Ectodermal cell (in vitro differentiated cells): ENCODE results near the gene NSUN4.

Experiments used
- H3K27ac ChIP-seq: 2 replicates; pipeline ENCODE4 v1.7.0; 2013; ENCODE audit warnings: mild to moderate bottlenecking, low read depth, low read length; ENCODE audit not compliant: insufficient read depth, poor library complexity, severe bottlenecking
- H3K27me3 ChIP-seq: 2 replicates; pipeline ENCODE4 v1.7.0; 2013; ENCODE audit warnings: mild to moderate bottlenecking, low read length; ENCODE audit not compliant: insufficient read depth, control insufficient read depth, poor library complexity, severe bottlenecking
- H3K36me3 ChIP-seq: one replicate; pipeline ENCODE4 v1.7.0; 2013; ENCODE audit warnings: low read length; ENCODE audit not compliant: control insufficient read depth, insufficient read depth
- H3K4me1 ChIP-seq: one replicate; pipeline ENCODE4 v1.7.0; 2013; ENCODE audit warnings: low read length; ENCODE audit not compliant: control insufficient read depth, insufficient read depth
- H3K4me3 ChIP-seq: 2 replicates; pipeline ENCODE4 v1.7.0; 2013; ENCODE audit warnings: low read depth, low read length, control low read depth; ENCODE audit not compliant: insufficient read depth
- H3K9me3 ChIP-seq: 2 replicates; pipeline ENCODE4 v1.7.0; 2013; ENCODE audit warnings: mild to moderate bottlenecking, low read length, moderate library complexity; ENCODE audit not compliant: control insufficient read depth
- WGBS, 2 experiments: methylation state at CpG; one replicate each; pipeline ENCODE4 v1.1.7; 2013; ENCODE audit warnings: missing lambda C conversion rate in 2 of 2; 5-methylcytosine and 5-hydroxymethylcytosine counted together

Gene NSUN4

DNA sequence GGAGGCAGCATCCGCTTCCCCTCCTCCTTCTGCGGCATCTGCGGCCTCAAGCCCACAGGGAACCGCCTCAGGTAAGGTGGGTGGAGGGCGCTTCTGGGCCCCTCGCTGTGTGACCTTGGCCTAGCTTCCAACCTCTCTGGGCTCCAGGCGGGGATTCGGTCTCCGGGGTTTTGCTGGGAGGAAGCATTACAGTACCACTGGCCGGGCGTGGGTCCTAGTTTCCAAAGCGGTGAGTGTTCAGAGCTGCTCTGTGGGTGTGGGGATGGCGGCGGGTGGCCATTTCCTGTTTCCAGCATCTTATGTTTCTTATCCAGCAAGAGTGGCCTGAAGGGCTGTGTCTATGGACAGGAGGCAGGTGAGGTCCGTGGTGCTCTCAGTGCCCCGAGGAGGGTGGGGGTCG, 65.1 kb downstream of the NSUN4 start:
- WGBS, 2 experiments, result 94 to 95% methylated on average over 17 of the region's 17 CpGs
- peaks cover 7% of the 10 kb centered on the region for H3K4me1 ChIP-seq

DNA sequence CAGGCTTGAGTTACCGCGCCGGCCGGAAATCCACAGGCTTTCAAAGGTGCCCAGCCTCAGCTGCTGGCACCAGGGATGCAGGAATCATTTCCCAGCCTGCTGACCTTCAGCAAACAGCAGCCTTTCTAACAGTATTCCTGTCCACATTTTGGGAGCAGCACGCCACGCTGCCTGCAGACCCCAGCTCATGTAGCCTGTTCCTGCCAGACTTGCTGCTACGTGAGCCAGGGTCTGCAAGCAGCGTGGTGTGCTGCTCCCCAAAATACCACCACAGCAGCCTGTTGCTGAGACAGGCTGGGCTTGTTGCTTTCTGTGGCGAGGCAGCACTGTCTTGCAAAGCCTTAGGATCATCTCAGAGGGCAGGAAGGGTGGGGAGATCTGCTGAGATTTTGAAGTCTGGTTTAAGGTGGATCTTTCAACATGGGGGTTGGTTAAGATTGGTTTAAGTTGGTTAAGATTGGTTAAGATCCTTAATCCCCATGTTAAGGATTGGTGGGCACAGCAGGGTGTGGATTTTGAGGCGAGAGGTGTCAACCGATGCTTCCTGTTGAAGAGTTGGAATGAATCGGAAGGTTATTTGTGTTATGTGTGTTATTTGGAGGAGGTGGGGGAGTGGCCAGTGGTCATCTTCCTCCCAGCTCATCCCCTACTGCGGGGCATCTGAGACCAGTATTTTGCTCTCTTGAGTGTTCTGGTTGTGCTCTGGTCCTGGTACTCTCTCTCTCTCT, 66.4 kb downstream of the NSUN4 start:
- 45 to 49% methylated on average over 13 of the region's 13 CpGs for WGBS, 2 experiments

More for the DNA sequence above, 65.1 kb downstream of the NSUN4 start:
- Histone ChIP-seq H3K27ac (no peak overlapping the region), H3K36me3 (no peaks in the 10 kb centered on the region), H3K27me3 (no peaks in the 10 kb centered on the region), H3K4me3 (no peak overlapping the region), H3K9me3 (no peaks in the 10 kb centered on the region)

DNA sequence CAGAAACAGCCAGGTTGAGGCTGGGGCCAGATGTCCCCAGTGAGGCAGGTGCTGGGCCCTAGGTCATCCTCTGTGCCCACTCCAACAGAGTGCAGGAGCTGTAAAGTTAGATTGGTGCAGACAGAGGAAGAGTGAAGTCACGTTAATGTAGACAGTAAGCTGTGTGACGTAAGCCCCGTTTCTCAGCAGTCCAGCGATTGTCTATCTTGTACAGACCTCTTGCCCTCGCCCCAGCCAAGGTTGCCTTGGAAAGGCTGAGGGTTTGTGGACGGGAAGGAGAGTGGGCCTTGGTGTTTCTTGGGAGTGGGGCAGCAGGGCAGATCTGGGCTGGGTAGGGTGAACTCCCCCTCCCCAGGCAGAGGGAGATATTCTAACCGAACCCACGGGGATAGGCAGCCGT, 67.0 kb downstream of the NSUN4 start:
- Histone ChIP-seq H3K36me3 (no peaks in the 10 kb centered on the region), H3K4me1 (peaks cover 7% of the 10 kb centered on the region), H3K9me3 (no peaks in the 10 kb centered on the region), H3K27me3 (no peaks in the 10 kb centered on the region), H3K4me3 (no peak overlapping the region), H3K27ac (no peak overlapping the region)
- WGBS, 2 experiments, result 93% methylated on average over 9 of the region's 9 CpGs

More for the DNA sequence above, 66.4 kb downstream of the NSUN4 start:
- Histone ChIP-seq H3K4me1 (peaks cover 7% of the 10 kb centered on the region), H3K27me3 (no peaks in the 10 kb centered on the region), H3K36me3 (no peaks in the 10 kb centered on the region), H3K4me3 (no peak overlapping the region), H3K9me3 (no peaks in the 10 kb centered on the region), H3K27ac (no peak overlapping the region)

DNA sequence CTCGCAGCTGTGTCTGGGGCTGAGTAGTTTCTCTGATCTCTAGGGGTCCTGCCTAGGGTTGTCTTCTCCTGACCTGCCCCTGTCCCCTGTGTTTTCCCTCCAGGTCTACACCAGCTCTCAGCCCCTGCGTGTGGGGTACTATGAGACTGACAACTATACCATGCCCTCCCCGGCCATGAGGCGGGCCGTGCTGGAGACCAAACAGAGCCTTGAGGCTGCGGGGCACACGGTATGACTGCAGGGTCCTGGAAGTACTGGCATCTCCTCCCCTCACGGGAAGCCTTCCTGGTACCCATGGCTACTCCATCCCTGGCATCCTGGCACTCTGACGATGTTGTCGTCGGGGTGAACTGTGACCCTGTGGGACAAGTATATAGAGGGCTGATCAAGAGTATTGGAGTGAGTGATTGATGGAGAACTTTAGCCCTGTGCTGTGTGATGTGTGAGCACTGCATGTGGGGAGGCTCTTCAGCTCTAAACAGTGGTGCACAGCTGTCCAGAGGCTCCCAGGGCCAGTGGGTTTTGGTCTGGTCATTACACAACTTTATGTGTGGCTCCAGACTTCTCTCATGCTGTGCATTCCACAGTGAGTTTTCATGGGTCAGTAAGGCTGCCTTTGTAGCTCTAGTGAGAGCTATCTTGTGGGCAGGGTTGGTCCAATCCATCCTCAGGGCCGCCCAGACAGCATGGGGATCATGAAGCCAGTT, 67.9 kb downstream of the NSUN4 start:
- Histone ChIP-seq H3K4me1 (peaks cover 7% of the 10 kb centered on the region), H3K27me3 (no peaks in the 10 kb centered on the region), H3K36me3 (no peaks in the 10 kb centered on the region), H3K9me3 (no peaks in the 10 kb centered on the region), H3K27ac (no peak overlapping the region), H3K4me3 (no peak overlapping the region)
- 94 to 95% methylated on average over 12 of the region's 12 CpGs for WGBS, 2 experiments

DNA sequence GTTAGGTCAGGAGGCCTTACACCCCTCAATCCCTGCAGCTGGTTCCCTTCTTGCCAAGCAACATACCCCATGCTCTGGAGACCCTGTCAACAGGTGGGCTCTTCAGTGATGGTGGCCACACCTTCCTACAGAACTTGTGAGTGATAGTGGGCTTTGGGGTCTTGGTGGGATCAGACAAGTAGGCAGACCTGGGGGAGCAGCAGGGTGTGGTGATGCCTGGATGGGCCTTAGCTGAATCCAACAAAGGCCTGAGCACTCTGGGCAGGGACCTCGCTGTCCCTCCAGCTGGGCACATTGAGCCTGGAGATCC, 68.4 kb downstream of the NSUN4 start:
- Histone ChIP-seq H3K27me3 (no peaks in the 10 kb centered on the region), H3K36me3 (no peaks in the 10 kb centered on the region), H3K4me1 (peaks cover 7% of the 10 kb centered on the region), H3K4me3 (no peak overlapping the region), H3K9me3 (no peaks in the 10 kb centered on the region), H3K27ac (no peak overlapping the region)
- 94 to 100% methylated on average over 1 of the region's 1 CpG for WGBS, 2 experiments

DNA sequence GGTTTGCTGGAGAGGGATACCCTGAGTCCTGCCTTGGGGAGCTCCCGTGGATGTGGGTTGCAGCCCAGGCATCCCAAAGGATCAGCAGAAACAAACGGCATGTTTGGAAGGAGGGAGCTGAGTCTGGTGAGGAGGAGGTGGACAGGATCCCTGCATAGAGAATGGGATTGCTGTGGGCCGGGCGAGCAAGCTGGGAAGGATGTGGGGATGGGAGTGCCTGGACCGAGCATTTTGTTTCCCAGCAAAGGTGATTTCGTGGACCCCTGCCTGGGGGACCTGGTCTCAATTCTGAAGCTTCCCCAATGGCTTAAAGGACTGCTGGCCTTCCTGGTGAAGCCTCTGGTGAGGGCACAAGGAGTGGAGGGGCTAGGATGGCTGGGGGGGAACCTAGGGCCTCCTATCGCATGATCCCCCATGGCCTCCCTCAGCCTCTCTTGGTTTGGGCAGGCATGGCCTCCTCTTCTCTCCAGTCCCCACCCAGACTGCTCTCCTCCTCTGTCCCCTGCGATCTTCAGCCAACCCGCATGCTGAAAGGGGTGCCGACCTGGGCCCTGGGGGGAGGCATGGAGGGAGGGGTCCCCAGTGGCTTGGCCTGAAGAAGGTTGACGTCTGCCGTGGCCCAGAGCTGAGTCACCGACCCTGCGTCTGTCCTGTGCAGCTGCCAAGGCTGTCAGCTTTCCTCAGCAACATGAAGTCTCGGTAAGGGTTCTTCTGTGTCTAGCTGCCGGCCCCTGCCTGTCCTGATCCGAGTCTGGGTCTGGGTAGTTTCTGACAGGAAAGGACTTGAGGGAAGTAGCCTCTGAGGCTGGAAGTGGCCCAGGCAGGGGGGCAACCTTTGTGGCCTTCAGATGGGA, 69.8 kb downstream of the NSUN4 start:
- H3K27ac ChIP-seq, result no peak overlapping the region
- H3K4me1 ChIP-seq, result peaks cover 7% of the 10 kb centered on the region
- H3K27me3 ChIP-seq, result no peaks in the 10 kb centered on the region
- H3K9me3 ChIP-seq, result no peaks in the 10 kb centered on the region
- H3K4me3 ChIP-seq, result no peak overlapping the region
- WGBS, 2 experiments, result 92% methylated on average over 17 of the region's 17 CpGs
- no peaks in the 10 kb centered on the region for H3K36me3 ChIP-seq

DNA sequence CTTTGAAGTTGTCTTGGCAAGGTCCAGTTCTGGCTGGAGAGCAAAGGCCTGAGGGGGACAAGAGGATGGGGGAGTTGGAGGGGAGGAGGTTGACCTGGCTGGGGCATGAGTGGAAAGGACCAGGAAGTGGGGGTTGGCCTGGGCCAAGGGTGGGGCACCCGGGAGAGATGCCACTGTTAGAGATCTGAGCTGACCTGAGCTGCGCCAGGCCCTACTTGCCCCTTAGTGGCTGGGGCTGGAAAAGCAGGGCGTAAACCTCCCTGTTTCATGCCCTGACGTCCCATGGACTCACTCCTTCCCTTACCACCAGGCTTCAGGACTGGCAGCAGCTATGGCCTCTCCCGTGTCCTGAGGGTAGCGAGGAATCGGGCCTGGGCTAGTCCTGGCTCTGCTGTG, 70.4 kb downstream of the NSUN4 start:
- Histone ChIP-seq H3K4me3 (no peak overlapping the region), H3K27ac (no peak overlapping the region), H3K4me1 (peaks cover 7% of the 10 kb centered on the region), H3K36me3 (no peaks in the 10 kb centered on the region), H3K27me3 (no peaks in the 10 kb centered on the region), H3K9me3 (no peaks in the 10 kb centered on the region)
- WGBS, 2 experiments, result 90 to 91% methylated on average over 7 of the region's 7 CpGs
